SU-DHL-6 (cell line): ENCODE data around the gene PCP2.

Experiments
- EZH2phosphoT487 ChIP-seq: fragments of 200-600 bp; sonication (generic), shearing (Covaris generic); conservative IDR thresholded peaks from 2 replicates; pipeline ENCODE4 v1.6.1; 2018; ENCODE audit warnings: mild to moderate bottlenecking, antibody characterized with exemption, low read length, moderate library complexity, mixed read lengths
- TF ChIP-seq, protein P1 (sequence below): fragments of 200-600 bp; sonication (generic); IDR thresholded peaks from one replicate; pipeline ENCODE4 v1.5.1; 2017; ENCODE audit warnings: antibody characterized with exemption, mild to moderate bottlenecking, low read length, moderate library complexity; ENCODE audit not compliant: insufficient read depth, poor library complexity, severe bottlenecking

DNA sequence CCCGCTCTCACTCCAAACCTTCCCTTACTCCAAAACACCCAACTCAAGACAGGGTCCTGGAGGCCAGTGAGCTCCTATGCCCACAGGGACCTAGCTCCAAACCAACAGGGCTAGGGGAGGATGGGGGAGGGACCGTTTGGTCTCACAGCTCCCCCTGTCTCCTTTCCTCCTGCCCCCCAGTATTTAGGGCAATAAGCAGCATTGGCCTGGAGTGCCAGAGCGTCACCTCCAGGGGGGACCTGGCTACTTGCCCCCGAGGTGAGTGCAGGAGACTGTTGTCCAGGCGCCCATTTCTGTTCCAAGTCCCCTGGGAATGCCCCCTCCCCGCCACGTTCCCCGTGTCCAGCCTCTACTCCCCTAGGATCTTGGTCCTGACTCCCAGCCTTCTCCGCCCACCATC is 36.1 kb upstream of the PCP2 start:
- TF ChIP-seq, protein P1, sequence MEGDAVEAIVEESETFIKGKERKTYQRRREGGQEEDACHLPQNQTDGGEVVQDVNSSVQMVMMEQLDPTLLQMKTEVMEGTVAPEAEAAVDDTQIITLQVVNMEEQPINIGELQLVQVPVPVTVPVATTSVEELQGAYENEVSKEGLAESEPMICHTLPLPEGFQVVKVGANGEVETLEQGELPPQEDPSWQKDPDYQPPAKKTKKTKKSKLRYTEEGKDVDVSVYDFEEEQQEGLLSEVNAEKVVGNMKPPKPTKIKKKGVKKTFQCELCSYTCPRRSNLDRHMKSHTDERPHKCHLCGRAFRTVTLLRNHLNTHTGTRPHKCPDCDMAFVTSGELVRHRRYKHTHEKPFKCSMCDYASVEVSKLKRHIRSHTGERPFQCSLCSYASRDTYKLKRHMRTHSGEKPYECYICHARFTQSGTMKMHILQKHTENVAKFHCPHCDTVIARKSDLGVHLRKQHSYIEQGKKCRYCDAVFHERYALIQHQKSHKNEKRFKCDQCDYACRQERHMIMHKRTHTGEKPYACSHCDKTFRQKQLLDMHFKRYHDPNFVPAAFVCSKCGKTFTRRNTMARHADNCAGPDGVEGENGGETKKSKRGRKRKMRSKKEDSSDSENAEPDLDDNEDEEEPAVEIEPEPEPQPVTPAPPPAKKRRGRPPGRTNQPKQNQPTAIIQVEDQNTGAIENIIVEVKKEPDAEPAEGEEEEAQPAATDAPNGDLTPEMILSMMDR: no peak
- no peak for TF ChIP-seq EZH2phosphoT487
